Measurements from ENCODE around the gene SEMA6C.

Gene SEMA6C

GRCh38 chr1:151158326-151158725 is 11.9 kb upstream of the SEMA6C start:
- no peak for DNase-seq

- peak; percentile 56 for DNase-seq
Observed at GRCh38 chr1:151157067-151157531, 10.7 kb upstream of the SEMA6C start.

- no peak for DNase-seq
Observed at GRCh38 chr1:151156515-151156819, 10.0 kb upstream of the SEMA6C start, which contains the start of gene TNFAIP8L2. Gene TNFAIP8L2 (plus strand): TSS chr1:151156649. CDS start chr1:151158698, 2,049 bp downstream.

- no peak for DNase-seq
Observed at GRCh38 chr1:151147665-151148064, 1.2 kb upstream of the SEMA6C start.

GRCh38 chr1:151147132-151147503 is 687 bp upstream of the SEMA6C start:
- DNase-seq: no peak

GRCh38 chr1:151146072-151146411 is 389 bp downstream of the SEMA6C start:
- no peak for DNase-seq

- DNase-seq: peak; percentile 66
Observed at GRCh38 chr1:151145304-151146071, 943 bp downstream of the SEMA6C start.

GRCh38 chr1:151144474-151145303 is 1.7 kb downstream of the SEMA6C start:
- DNase-seq: peak; percentile 72

GRCh38 chr1:151143986-151144385 is 2.4 kb downstream of the SEMA6C start:
- no peak for DNase-seq

- DNase-seq: peak; percentile 57
Observed at GRCh38 chr1:151143057-151143435, 3.4 kb downstream of the SEMA6C start.

- peak; percentile 62 for DNase-seq
Observed at GRCh38 chr1:151142411-151143056, 3.9 kb downstream of the SEMA6C start.

- no peak for DNase-seq
Observed at GRCh38 chr1:151137789-151138188, 8.6 kb downstream of the SEMA6C start.

- DNase-seq: no peak
Observed at GRCh38 chr1:151135433-151136385, 10.7 kb downstream of the SEMA6C start.

- DNase-seq: no peak
Observed at GRCh38 chr1:151134991-151135390, 11.4 kb downstream of the SEMA6C start.

GRCh38 chr1:151134396-151134795 is 12.0 kb downstream of the SEMA6C start:
- DNase-seq: no peak

- DNase-seq: peak; percentile 57
Observed at GRCh38 chr1:151133018-151133806, 13.2 kb downstream of the SEMA6C start.

- no peak for DNase-seq
Observed at GRCh38 chr1:151132335-151133017, 14.0 kb downstream of the SEMA6C start.

- peak; percentile 62 for DNase-seq
Observed at GRCh38 chr1:151131701-151132334, 14.6 kb downstream of the SEMA6C start.

GRCh38 chr1:151130987-151131586 is 15.3 kb downstream of the SEMA6C start:
- peak; percentile 94 for DNase-seq

- no peak for DNase-seq
Observed at GRCh38 chr1:151128800-151129199, 17.6 kb downstream of the SEMA6C start.

Data from femur (tissue), 1 donor.